ENCODE results near the gene PRKAR2A.

GRCh38 chr3:48738926-48739616, 108.6 kb downstream of the PRKAR2A start:
- TF ChIP-seq POLR2A (IDR thresholded peaks at IDR 0.05; ENCODE audit: low read length): no peak
- TF ChIP-seq SMC3 (IDR thresholded peaks at IDR 0.05): no peak
- no peak for TF ChIP-seq JUN (IDR thresholded peaks at IDR 0.05)
- TF ChIP-seq CTCF (IDR thresholded peaks at IDR 0.05): no peak
- no peak for TF ChIP-seq ZNF302 (CRISPR knock-in tag; IDR thresholded peaks at IDR 0.05)
- no peak for TF ChIP-seq EP300 (IDR thresholded peaks at IDR 0.05)
- TF ChIP-seq MAFK (IDR thresholded peaks at IDR 0.05; ENCODE audit: partially characterized antibody): no peak
- TF ChIP-seq MYC (IDR thresholded peaks at IDR 0.05; ENCODE audit: borderline replicate concordance, low read length): no peak
